Measurements from ENCODE around the gene LGALS3BP. TPM values are rescaled to one million over a fixed set of nuclear protein-coding genes. Genes with fewer than 3 reads are reported as not detected.

Gene LGALS3BP
- polyA plus RNA-seq, 1 donor (not counting 4 experiments of a cell fraction or from before 2014, with no cell fraction given), result 53.0 TPM

- H3K27ac ChIP-seq (ENCODE audit: control insufficient read depth, insufficient read depth, low read length), result no peak overlapping the region
- peaks cover 25% of the 10 kb centered on the region for H3K27me3 ChIP-seq (ENCODE audit: control insufficient read depth, extremely low read depth, insufficient read depth, low read length)
- TF ChIP-seq EZH2 (IDR thresholded peaks at IDR 0.05; ENCODE audit: low read length) (no peak), CTCF (optimal IDR thresholded peaks at IDR 0.05 in 1 of 3, IDR thresholded peaks at IDR 0.05 in 1 of 3, conservative IDR thresholded peaks at IDR 0.05 in 1 of 3; ENCODE audit: extremely low read depth in 1 of 3, insufficient read depth in 2 of 3, low read length in 3 of 3) (no peak)
- H2AFZ ChIP-seq (ENCODE audit: control insufficient read depth, low read length), result no peak overlapping the region
- dilution Hi-C loops (cut with MboI; ENCODE audit: extremely low pct_ligation_motif_present, low sequenced_read_pairs), result no loop called here
- H4K20me1 ChIP-seq (ENCODE audit: control insufficient read depth, extremely low read depth, insufficient read depth, low read length), result no peaks in the 10 kb centered on the region
- H3K79me2 ChIP-seq (ENCODE audit: control insufficient read depth, insufficient read depth, low read length), result no peaks in the 10 kb centered on the region
- H3K9me3 ChIP-seq (ENCODE audit: control insufficient read depth, low read depth, low read length), result peaks cover 4% of the 10 kb centered on the region
- H3K4me1 ChIP-seq (ENCODE audit: control insufficient read depth, extremely low read depth, insufficient read depth, low read length), result peaks cover 7% of the 10 kb centered on the region
- H3K36me3 ChIP-seq (ENCODE audit: control insufficient read depth in 2 of 2, extremely low read depth in 1 of 2, insufficient read depth in 2 of 2, low read length in 2 of 2), result no peaks in the 10 kb centered on the region
- no peak for FAIRE-seq
- no peak overlapping the region for H3K4me3 ChIP-seq (ENCODE audit: control insufficient read depth in 2 of 3, extremely low read depth in 1 of 3, insufficient read depth in 2 of 3, low read depth in 1 of 3, low read length in 3 of 3)
- H3K9me1 ChIP-seq (ENCODE audit: control insufficient read depth, extremely low read depth, insufficient read depth, low read length), result no peaks in the 10 kb centered on the region
- H3K4me2 ChIP-seq (ENCODE audit: control insufficient read depth, extremely low read depth, insufficient read depth, low read depth, low read length), result no peak overlapping the region
- no peak for DNase-seq (ENCODE audit: low read depth, low spot score)
- H3K9ac ChIP-seq (ENCODE audit: control insufficient read depth, extremely low read depth, insufficient read depth, low read length), result no peak overlapping the region
Measured at GRCh38 chr17:78954684-78955083, 25.0 kb downstream of the LGALS3BP start.

- Histone ChIP-seq H3K79me2 (ENCODE audit: control insufficient read depth, insufficient read depth, low read length) (no peaks in the 10 kb centered on the region), H3K4me1 (ENCODE audit: control insufficient read depth, extremely low read depth, insufficient read depth, low read length) (peaks cover 7% of the 10 kb centered on the region), H3K9ac (ENCODE audit: control insufficient read depth, extremely low read depth, insufficient read depth, low read length) (no peak overlapping the region), H3K9me3 (ENCODE audit: control insufficient read depth, low read depth, low read length) (peaks cover 4% of the 10 kb centered on the region), H4K20me1 (ENCODE audit: control insufficient read depth, extremely low read depth, insufficient read depth, low read length) (no peaks in the 10 kb centered on the region), H3K36me3 (ENCODE audit: control insufficient read depth in 2 of 2, extremely low read depth in 1 of 2, insufficient read depth in 2 of 2, low read length in 2 of 2) (no peaks in the 10 kb centered on the region), H3K27me3 (ENCODE audit: control insufficient read depth, extremely low read depth, insufficient read depth, low read length) (peaks cover 25% of the 10 kb centered on the region), H3K4me3 (ENCODE audit: control insufficient read depth in 2 of 3, extremely low read depth in 1 of 3, insufficient read depth in 2 of 3, low read depth in 1 of 3, low read length in 3 of 3) (no peak overlapping the region), H3K27ac (ENCODE audit: control insufficient read depth, insufficient read depth, low read length) (no peak overlapping the region), H2AFZ (ENCODE audit: control insufficient read depth, low read length) (no peak overlapping the region), H3K9me1 (ENCODE audit: control insufficient read depth, extremely low read depth, insufficient read depth, low read length) (no peaks in the 10 kb centered on the region), H3K4me2 (ENCODE audit: control insufficient read depth, extremely low read depth, insufficient read depth, low read depth, low read length) (no peak overlapping the region)
- TF ChIP-seq EZH2 (IDR thresholded peaks at IDR 0.05; ENCODE audit: low read length), result no peak
- TF ChIP-seq CTCF (optimal IDR thresholded peaks at IDR 0.05 in 1 of 3, IDR thresholded peaks at IDR 0.05 in 1 of 3, conservative IDR thresholded peaks at IDR 0.05 in 1 of 3; ENCODE audit: extremely low read depth in 1 of 3, insufficient read depth in 2 of 3, low read length in 3 of 3), result no peak
- dilution Hi-C loops (cut with MboI; ENCODE audit: extremely low pct_ligation_motif_present, low sequenced_read_pairs), result no loop called here
- DNase-seq (ENCODE audit: low read depth, low spot score), result no peak
- no peak for FAIRE-seq
Measured at GRCh38 chr17:78953356-78954350, 26.1 kb downstream of the LGALS3BP start.
